H9 (cell line): Measurements from ENCODE around the gene DAPK1. TPM values are rescaled to one million over a fixed set of nuclear protein-coding genes. Genes with fewer than 3 reads are reported as not detected.
A peak's percentile ranks its signal among the peaks of the same experiment; 100 is the strongest.

Experiments
- DNase-seq: peaks from one replicate; pipeline ENCODE4 v3.0.0-alpha.2; 2017
- H2AFZ ChIP-seq: one replicate; pipeline ENCODE4 v1.6.1; 2013; ENCODE audit warnings: mild to moderate bottlenecking, low read length, control low read depth, moderate library complexity
- H2AK5ac ChIP-seq: 2 replicates; pipeline ENCODE4 v1.6.1; 2013; ENCODE audit warnings: low read length, control low read depth, mixed read lengths; ENCODE audit not compliant: insufficient read length
- H2BK120ac ChIP-seq: one replicate; pipeline ENCODE4 v1.6.1; 2013; ENCODE audit warnings: low read depth, mild to moderate bottlenecking, low read length, control low read depth, inconsistent platforms; ENCODE audit not compliant: poor library complexity, severe bottlenecking
- H2BK12ac ChIP-seq: 2 replicates; pipeline ENCODE4 v1.6.1; 2013; ENCODE audit warnings: low read length, control low read depth, mixed read lengths, low read depth; ENCODE audit not compliant: insufficient read length
- H2BK15ac ChIP-seq: 2 replicates; pipeline ENCODE4 v1.6.1; 2013; ENCODE audit warnings: low read depth, low read length, control low read depth
- H2BK20ac ChIP-seq: one replicate; pipeline ENCODE4 v1.6.1; 2013; ENCODE audit warnings: low read depth, mild to moderate bottlenecking, low read length, control low read depth, inconsistent platforms; ENCODE audit not compliant: poor library complexity, severe bottlenecking
- H2BK5ac ChIP-seq: 2 replicates; pipeline ENCODE4 v1.6.1; 2013; ENCODE audit warnings: low read length, control low read depth, mixed read lengths; ENCODE audit not compliant: insufficient read length
- H3K14ac ChIP-seq: 2 replicates; pipeline ENCODE4 v1.6.1; 2013; ENCODE audit warnings: low read length, control low read depth; ENCODE audit not compliant: insufficient read depth
- H3K18ac ChIP-seq: 2 replicates; pipeline ENCODE4 v1.6.1; 2013; ENCODE audit warnings: low read depth, mild to moderate bottlenecking, mixed read lengths, low read length, control low read depth; ENCODE audit not compliant: insufficient read length
- H3K23ac ChIP-seq: 2 replicates; pipeline ENCODE4 v1.6.1; 2013; ENCODE audit warnings: low read length, control low read depth, mixed read lengths, low read depth; ENCODE audit not compliant: insufficient read length
- H3K23me2 ChIP-seq: 2 replicates; pipeline ENCODE4 v1.6.1; 2013; ENCODE audit warnings: low read depth, mild to moderate bottlenecking, mixed read lengths, low read length, control low read depth; ENCODE audit not compliant: insufficient read length, poor library complexity, severe bottlenecking
- H3K27ac ChIP-seq: 2 replicates; pipeline ENCODE4 v1.5.1; 2013; ENCODE audit warnings: low read length, control low read depth, mixed read lengths, low read depth; ENCODE audit not compliant: insufficient read length
- H3K27me3 ChIP-seq: 2 replicates; pipeline ENCODE4 v1.6.1; 2013; ENCODE audit warnings: low read length, control low read depth, inconsistent platforms; ENCODE audit not compliant: insufficient read depth
- H3K4ac ChIP-seq: 2 replicates; pipeline ENCODE4 v1.6.1; 2013; ENCODE audit warnings: low read depth, mild to moderate bottlenecking, control low read depth, inconsistent platforms, low read length, moderate library complexity
- H3K4me1 ChIP-seq: 2 replicates; pipeline ENCODE4 v1.6.1; 2013; ENCODE audit warnings: low read length, control low read depth, inconsistent platforms; ENCODE audit not compliant: insufficient read depth
- H3K4me2 ChIP-seq: 2 replicates; pipeline ENCODE4 v1.6.1; 2013; ENCODE audit warnings: low read length, control low read depth, mixed read lengths; ENCODE audit not compliant: insufficient read length, insufficient read depth
- H3K56ac ChIP-seq: 2 replicates; pipeline ENCODE4 v1.6.1; 2013; ENCODE audit warnings: low read depth, mild to moderate bottlenecking, mixed read lengths, low read length, control low read depth; ENCODE audit not compliant: insufficient read length
- H3K79me1 ChIP-seq: 2 replicates; pipeline ENCODE4 v1.6.1; 2013; ENCODE audit warnings: low read depth, mild to moderate bottlenecking, moderate library complexity, low read length, control low read depth, inconsistent platforms; ENCODE audit not compliant: insufficient read depth, poor library complexity, severe bottlenecking
- H3K79me2 ChIP-seq: 2 replicates; pipeline ENCODE4 v1.6.1; 2013; ENCODE audit warnings: low read length, control low read depth, inconsistent platforms; ENCODE audit not compliant: insufficient read depth
- H3K9ac ChIP-seq: 2 replicates; pipeline ENCODE4 v1.6.1; 2013; ENCODE audit warnings: low read length, control low read depth, mixed read lengths; ENCODE audit not compliant: insufficient read length; ENCODE audit errors: extremely low read depth
- H3K9me3 ChIP-seq: one replicate; pipeline ENCODE4 v1.6.1; 2013; ENCODE audit warnings: low read depth, low read length, inconsistent platforms; ENCODE audit not compliant: control insufficient read depth
- H3T11ph ChIP-seq: one replicate; pipeline ENCODE4 v1.6.1; 2013; ENCODE audit warnings: mild to moderate bottlenecking, low read length, control low read depth, inconsistent platforms
- H4K20me1 ChIP-seq: one replicate; pipeline ENCODE4 v1.6.1; 2013; ENCODE audit not compliant: control insufficient read depth, insufficient read length, insufficient read depth
- H4K5ac ChIP-seq: 2 replicates; pipeline ENCODE4 v1.6.1; 2013; ENCODE audit warnings: low read depth, mild to moderate bottlenecking, mixed read lengths, low read length, control low read depth; ENCODE audit not compliant: insufficient read length
- H4K8ac ChIP-seq: replicated peaks from 2 replicates; pipeline ENCODE4 v1.6.1; 2013; ENCODE audit warnings: low read length, control low read depth, mixed read lengths, low read depth; ENCODE audit not compliant: insufficient read length
- H4K91ac ChIP-seq: 2 replicates; pipeline ENCODE4 v1.6.1; 2013; ENCODE audit warnings: low read depth, mild to moderate bottlenecking, moderate library complexity, mixed read lengths, low read length, control low read depth; ENCODE audit not compliant: insufficient read length
- H3K27ac Mint-ChIP-seq, 3 experiments: 2 replicates in 2 of 3; 3 replicates in 1 of 3; pipeline ENCODE4 v1.8.0; 2020 to 2021; ENCODE audit warnings: mixed read lengths in 3 of 3, mild to moderate bottlenecking in 1 of 3, moderate library complexity in 1 of 3
- H3K27me3 Mint-ChIP-seq: 2 replicates; pipeline ENCODE4 v1.8.0; 2021; ENCODE audit warnings: low read depth, mild to moderate bottlenecking, moderate library complexity, mixed read lengths
- H3K36me3 Mint-ChIP-seq, 3 experiments: 2 replicates in 2 of 3; 3 replicates in 1 of 3; pipeline ENCODE4 v1.8.0; 2020 to 2021; ENCODE audit warnings: low read depth in 3 of 3, mixed read lengths in 3 of 3; ENCODE audit not compliant: insufficient read depth in 1 of 3
- H3K4me1 Mint-ChIP-seq, 2 experiments: 2 replicates each; pipeline ENCODE4 v1.8.0; 2020; ENCODE audit warnings: mixed read lengths in 2 of 2
- H3K4me3 Mint-ChIP-seq, 2 experiments: 2 replicates in 1 of 2; 3 replicates in 1 of 2; pipeline ENCODE4 v1.8.0; 2020 to 2021; ENCODE audit warnings: mild to moderate bottlenecking in 2 of 2, mixed read lengths in 2 of 2, moderate library complexity in 1 of 2
- H3K9me3 Mint-ChIP-seq, 2 experiments: 2 replicates in 1 of 2; 3 replicates in 1 of 2; pipeline ENCODE4 v1.8.0; 2020; ENCODE audit warnings: mild to moderate bottlenecking in 2 of 2, mixed read lengths in 2 of 2, moderate library complexity in 1 of 2
- CTCF ChIP-seq: fragments of 200-600 bp; sonication (generic); conservative IDR thresholded peaks from 3 replicates; pipeline ENCODE4 v1.8.0; 2021; ENCODE audit warnings: antibody characterized with exemption, mild to moderate bottlenecking
- WGBS: extraction: QIAGEN DNeasy Blood & Tissue Kit; methylation state at CpG from one replicate; pipeline ENCODE4 v1.1.7; 2013; ENCODE audit warnings: missing lambda C conversion rate, low lambda C conversion rate, mixed read lengths; ENCODE audit not compliant: insufficient read length; ENCODE audit errors: extremely low coverage; 5-methylcytosine and 5-hydroxymethylcytosine counted together
- total RNA-seq: library from RNA; stranded (reverse); gene quantifications from 2 replicates; pipeline ENCODE4 v1.2.1, GENCODE V29; 2021

The DAPK1 gene
- total RNA-seq, 1 experiment from 2014 or later: 79.4 TPM

- Histone ChIP-seq H2AK5ac (no peak overlapping the region), H2BK15ac (no peak overlapping the region), H3K79me2 (peaks cover 3% of the 10 kb centered on the region; the same call in 1 of the 2 replicates), H3K27ac (no peak overlapping the region), H3K4me2 (no peak overlapping the region), H3K79me1 (no peaks in the 10 kb centered on the region), H4K5ac (no peak overlapping the region), H3K4ac (no peak overlapping the region), H4K8ac (no peak overlapping the region), H2BK20ac (no peak overlapping the region), H3T11ph (no peak overlapping the region), H2BK120ac (no peak overlapping the region), H3K18ac (no peak overlapping the region), H3K4me1 (no peaks in the 10 kb centered on the region; the same call in none of the 2 replicates), H4K20me1 (no peaks in the 10 kb centered on the region), H3K23ac (no peak overlapping the region), H3K9me3 (no peaks in the 10 kb centered on the region), H4K91ac (no peak overlapping the region), H2BK12ac (no peak overlapping the region), H3K23me2 (no peaks in the 10 kb centered on the region), H3K27me3 (no peaks in the 10 kb centered on the region), H2AFZ (no peak overlapping the region), H3K14ac (no peak overlapping the region), H3K9ac (no peak overlapping the region), H2BK5ac (no peak overlapping the region), H3K56ac (no peak overlapping the region)
- WGBS: no CpG with 5 or more reads among the region's 3 CpGs
- no peaks in the 10 kb centered on the region for H3K9me3 Mint-ChIP-seq
- no peak overlapping the region for H3K4me3 Mint-ChIP-seq
- peaks cover 51 to 58% (median 56%) of the 10 kb centered on the region in 3 experiments for H3K36me3 Mint-ChIP-seq
- no peak for TF ChIP-seq CTCF
- DNase-seq: no peak
- 0 out of 7 replicates have a peak overlapping the region, but pooled peaks of 1 of the 3 experiments have one; percentile 42 for H3K27ac Mint-ChIP-seq
- peaks cover 65 to 68% of the 10 kb centered on the region in 2 experiments for H3K4me1 Mint-ChIP-seq
- no peaks in the 10 kb centered on the region for H3K27me3 Mint-ChIP-seq
Measured at GRCh38 chr9:87612536-87612935, 114.9 kb downstream of the DAPK1 start.
